SH-SY5Y (cell line): ENCODE results near the gene UST.

Experiments
- GATA2 ChIP-seq: IDR thresholded peaks from 2 replicates; pipeline ENCODE4 v1.6.1; 2011; ENCODE audit warnings: mild to moderate bottlenecking, low read depth, low read length
- GATA3 ChIP-seq: IDR thresholded peaks from 2 replicates; pipeline ENCODE4 v1.6.1; 2011; ENCODE audit warnings: low read depth, mild to moderate bottlenecking, low read length, moderate library complexity

DNA sequence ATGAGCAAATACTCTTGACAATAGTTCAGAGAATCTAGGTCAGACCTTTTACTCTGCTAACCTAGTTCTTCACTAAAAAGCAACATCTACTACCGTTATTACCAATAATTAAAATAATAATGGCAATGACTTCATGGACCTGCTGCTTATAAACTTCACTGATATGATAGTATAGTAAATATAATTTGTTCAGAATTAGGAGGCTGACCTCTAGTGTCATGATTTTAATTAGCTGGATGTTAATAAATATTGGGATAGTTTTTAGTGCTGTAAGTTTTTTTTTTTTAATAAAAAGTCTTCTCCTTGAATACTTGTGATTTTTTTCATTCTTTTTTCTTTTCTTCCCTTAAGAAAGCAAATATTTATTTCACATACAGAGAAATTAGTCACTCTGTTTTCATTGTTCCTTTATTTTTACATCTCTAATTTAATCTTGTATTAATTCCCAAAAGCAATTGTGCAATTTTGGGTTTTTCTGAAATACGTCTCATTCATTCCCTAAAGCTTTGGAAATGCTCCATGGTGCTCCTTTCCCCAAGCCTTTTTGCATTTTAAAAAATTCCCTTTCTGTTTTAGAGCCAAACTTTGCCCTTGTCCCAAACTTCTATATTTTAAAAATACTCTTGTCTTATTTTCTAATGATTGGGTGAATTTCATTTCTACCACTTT is 46.6 kb upstream of the UST start:
- TF ChIP-seq GATA3 (no peak), GATA2 (no peak)
